MM.1S (cell line): Measurements from ENCODE around the gene PHACTR1.

Experiments used
- DNase-seq: peaks from one replicate; pipeline ENCODE4 v3.0.0-alpha.2; 2015
- H2AFZ ChIP-seq: fragments of 300-600 bp; sonication (generic); 2 replicates; pipeline ENCODE4 v1.6.0; 2016; ENCODE audit warnings: antibody characterized with exemption, low read length
- H3F3A ChIP-seq: fragments of 300-600 bp; sonication (generic); 2 replicates; pipeline ENCODE4 v1.6.1; 2016; ENCODE audit warnings: mild to moderate bottlenecking, antibody characterized with exemption, low read length, moderate library complexity, mixed read lengths; ENCODE audit not compliant: insufficient read depth
- H3K27ac ChIP-seq: fragments of 300-600 bp; sonication (generic); 2 replicates; pipeline ENCODE4 v1.5.1; 2016; ENCODE audit warnings: mild to moderate bottlenecking, low read length
- H3K27me3 ChIP-seq: fragments of 300-600 bp; sonication (generic); replicated peaks from 2 replicates; pipeline ENCODE4 v1.6.0; 2016; ENCODE audit warnings: low read length; ENCODE audit not compliant: insufficient read depth
- H3K36me3 ChIP-seq: fragments of 300-600 bp; sonication (generic); replicated peaks from 2 replicates; pipeline ENCODE4 v1.6.1; 2016; ENCODE audit warnings: mild to moderate bottlenecking, low read length, mixed read lengths; ENCODE audit not compliant: insufficient read depth
- H3K4me1 ChIP-seq: fragments of 300-600 bp; sonication (generic); 2 replicates; pipeline ENCODE4 v1.6.1; 2016; ENCODE audit warnings: low read length, mixed read lengths
- H3K4me2 ChIP-seq: fragments of 300-600 bp; sonication (generic); 2 replicates; pipeline ENCODE4 v1.6.0; 2016; ENCODE audit warnings: low read depth, low read length
- H3K4me3 ChIP-seq: fragments of 300-600 bp; sonication (generic); 2 replicates; pipeline ENCODE4 v1.5.1; 2016; ENCODE audit warnings: low read length, mixed read lengths
- H3K79me2 ChIP-seq: fragments of 300-600 bp; sonication (generic); 2 replicates; pipeline ENCODE4 v1.6.1; 2016; ENCODE audit warnings: mixed run types, low read length, mixed read lengths
- H3K9ac ChIP-seq: fragments of 300-600 bp; sonication (generic); 2 replicates; pipeline ENCODE4 v1.6.1; 2016; ENCODE audit warnings: low read length, mixed read lengths
- H3K9me2 ChIP-seq: fragments of 300-600 bp; sonication (generic); replicated peaks from 2 replicates; pipeline ENCODE4 v1.6.1; 2016; ENCODE audit warnings: mild to moderate bottlenecking, low read length, mixed read lengths; ENCODE audit not compliant: insufficient read depth
- H3K9me3 ChIP-seq: fragments of 300-600 bp; sonication (generic); replicated peaks from 2 replicates; pipeline ENCODE4 v1.6.1; 2016; ENCODE audit warnings: mild to moderate bottlenecking, low read length, mixed read lengths; ENCODE audit not compliant: insufficient read depth
- H4K20me1 ChIP-seq: fragments of 300-600 bp; sonication (generic); 2 replicates; pipeline ENCODE4 v1.6.1; 2016; ENCODE audit warnings: mild to moderate bottlenecking, low read length, moderate library complexity, mixed read lengths; ENCODE audit not compliant: insufficient read depth
- CTCF ChIP-seq: fragments of 300-600 bp; sonication (generic); IDR thresholded peaks from 2 replicates; pipeline ENCODE4 v1.5.1; 2016; ENCODE audit warnings: antibody characterized with exemption, low read length, mixed read lengths
- EZH2 ChIP-seq: fragments of 300-600 bp; sonication (generic); optimal IDR thresholded peaks from 2 replicates; pipeline ENCODE3; 2017; ENCODE audit warnings: low read depth, mild to moderate bottlenecking, antibody characterized with exemption, low read length, mixed read lengths
- EZH2phosphoT487 ChIP-seq: fragments of 300-600 bp; sonication (generic); IDR thresholded peaks from 2 replicates; pipeline ENCODE4 v1.6.1; 2018; ENCODE audit warnings: antibody characterized with exemption, low read length

PHACTR1 gene

GRCh38 chr6:13238640-13239216, 522.2 kb downstream of the PHACTR1 start:
- no peaks in the 10 kb centered on the region for H3K27me3 ChIP-seq
- H4K20me1 ChIP-seq: no peaks in the 10 kb centered on the region
- no peaks in the 10 kb centered on the region for H3K4me1 ChIP-seq
- no peak for DNase-seq
- no peak overlapping the region for H2AFZ ChIP-seq
- no peaks in the 10 kb centered on the region for H3K9me2 ChIP-seq
- no peak overlapping the region for H3K27ac ChIP-seq
- no peak overlapping the region for H3K9ac ChIP-seq
- no peak overlapping the region for H3K4me3 ChIP-seq
- TF ChIP-seq EZH2 (no peak), CTCF (no peak), EZH2phosphoT487 (no peak)
- H3F3A ChIP-seq: no peaks in the 10 kb centered on the region
- H3K9me3 ChIP-seq: no peaks in the 10 kb centered on the region
- no peaks in the 10 kb centered on the region for H3K79me2 ChIP-seq
- no peaks in the 10 kb centered on the region for H3K36me3 ChIP-seq
- H3K4me2 ChIP-seq: no peak overlapping the region

DNA sequence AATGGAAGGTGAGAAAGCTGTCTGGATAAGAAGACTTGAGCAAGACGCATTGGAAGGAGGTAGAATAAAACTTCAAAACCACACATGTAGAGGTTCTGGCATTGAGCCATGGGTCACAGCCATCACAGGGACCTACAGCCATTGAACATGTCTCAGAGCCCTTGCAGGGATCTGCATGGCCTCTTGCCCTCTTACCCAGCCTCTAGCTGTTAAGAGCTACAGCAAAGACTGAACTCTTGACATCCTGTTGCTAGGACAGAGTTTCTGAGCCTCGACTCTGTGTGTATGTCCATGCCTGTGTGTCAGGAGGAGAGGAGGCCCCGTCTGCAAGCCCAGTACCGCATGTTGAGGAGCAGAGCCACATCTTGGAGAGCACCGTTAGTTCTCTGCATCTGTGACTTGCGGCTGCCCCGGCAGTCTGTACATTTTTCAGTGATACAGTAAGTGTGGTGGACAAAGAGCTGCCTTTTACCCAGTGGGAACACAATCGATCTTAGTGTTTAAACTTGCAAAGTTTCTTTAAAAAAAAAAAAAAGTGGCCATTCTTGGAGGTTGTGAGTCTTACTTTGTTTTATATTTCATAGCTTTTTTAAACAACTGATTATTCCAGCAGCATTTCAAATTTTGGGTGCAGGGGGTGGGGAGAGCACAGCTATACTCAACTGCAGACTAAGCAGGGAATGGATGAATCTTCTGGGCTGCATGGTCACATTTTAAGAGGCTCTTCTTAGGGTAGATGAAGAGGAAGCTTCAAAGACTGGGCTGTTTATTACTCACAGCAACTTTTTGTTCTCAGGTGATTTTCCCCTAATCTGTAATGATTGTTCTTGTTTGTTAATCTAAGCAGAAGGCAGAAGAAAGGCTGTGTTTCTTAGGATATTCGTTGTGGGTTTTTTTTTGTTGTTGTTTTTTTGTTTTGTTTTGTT, 523.2 kb downstream of the PHACTR1 start:
- Histone ChIP-seq H3K27me3 (no peaks in the 10 kb centered on the region), H2AFZ (no peak overlapping the region), H3F3A (no peaks in the 10 kb centered on the region), H3K9ac (no peak overlapping the region), H3K9me2 (no peaks in the 10 kb centered on the region), H3K4me3 (no peak overlapping the region), H3K4me1 (no peaks in the 10 kb centered on the region), H4K20me1 (no peaks in the 10 kb centered on the region), H3K79me2 (no peaks in the 10 kb centered on the region), H3K27ac (no peak overlapping the region), H3K36me3 (no peaks in the 10 kb centered on the region), H3K4me2 (no peak overlapping the region), H3K9me3 (no peaks in the 10 kb centered on the region)
- DNase-seq: no peak
- no peak for TF ChIP-seq EZH2
- TF ChIP-seq EZH2phosphoT487: no peak
- TF ChIP-seq CTCF: no peak

GRCh38 chr6:13241364-13241763, 524.8 kb downstream of the PHACTR1 start:
- Histone ChIP-seq H3K9me3 (no peaks in the 10 kb centered on the region), H3K27ac (no peak overlapping the region)

More at GRCh38 chr6:13241364-13241763, 524.8 kb downstream of the PHACTR1 start:
- Histone ChIP-seq H3K9ac (no peak overlapping the region), H3K27me3 (no peaks in the 10 kb centered on the region), H3K36me3 (no peaks in the 10 kb centered on the region), H3K79me2 (no peaks in the 10 kb centered on the region), H3K9me2 (no peaks in the 10 kb centered on the region), H3K4me2 (no peak overlapping the region), H4K20me1 (no peaks in the 10 kb centered on the region), H3F3A (no peaks in the 10 kb centered on the region), H3K4me3 (no peak overlapping the region), H2AFZ (no peak overlapping the region), H3K4me1 (no peaks in the 10 kb centered on the region)
- DNase-seq: no peak
- TF ChIP-seq EZH2 (no peak), CTCF (no peak), EZH2phosphoT487 (no peak)
